Fibroblast of the conjunctiva (primary cell): ENCODE measurements around the gene RPS15A.

Experiments
- DNase-seq: peaks from one replicate; pipeline ENCODE4 v3.0.0-alpha.2; 2010; ENCODE audit warnings: low read depth

RPS15A gene

GRCh38 chr16:18789850-18790706, at the start of gene RPS15A:
RPS15A (minus strand) TSS chr16:18790334; CDS start chr16:18789113, 1,221 bp downstream.
- DNase-seq: peak; percentile 96

- DNase-seq: no peak
Measured at GRCh38 chr16:18839555-18839954, 49.4 kb upstream of the RPS15A start.

GRCh38 chr16:18836702-18837101, 46.6 kb upstream of the RPS15A start:
- no peak for DNase-seq

- DNase-seq: no peak
Measured at GRCh38 chr16:18834864-18835263, 44.7 kb upstream of the RPS15A start.

GRCh38 chr16:18833707-18834505, 43.8 kb upstream of the RPS15A start:
- DNase-seq: no peak

GRCh38 chr16:18832613-18833012, 42.5 kb upstream of the RPS15A start:
- no peak for DNase-seq

GRCh38 chr16:18832006-18832405, 41.9 kb upstream of the RPS15A start:
- no peak for DNase-seq

GRCh38 chr16:18829251-18829650, 39.1 kb upstream of the RPS15A start:
- DNase-seq: no peak

- DNase-seq: no peak
Measured at GRCh38 chr16:18827890-18828289, 37.8 kb upstream of the RPS15A start.

- DNase-seq: no peak
Measured at GRCh38 chr16:18816286-18816685, 26.2 kb upstream of the RPS15A start.

- no peak for DNase-seq
Measured at GRCh38 chr16:18811925-18812324, 21.8 kb upstream of the RPS15A start.

GRCh38 chr16:18809165-18809564, 19.0 kb upstream of the RPS15A start:
- no peak for DNase-seq

GRCh38 chr16:18805257-18805773, 15.2 kb upstream of the RPS15A start:
- no peak for DNase-seq

GRCh38 chr16:18804540-18804939, 14.4 kb upstream of the RPS15A start:
- DNase-seq: no peak

- DNase-seq: peak; percentile 13
Measured at GRCh38 chr16:18803569-18804462, 13.7 kb upstream of the RPS15A start.

- DNase-seq: no peak
Measured at GRCh38 chr16:18802767-18803343, 12.7 kb upstream of the RPS15A start.

- peak; percentile 100 for DNase-seq
Measured at GRCh38 chr16:18801145-18801972, 11.2 kb upstream of the RPS15A start, which contains the start of gene ARL6IP1. ARL6IP1 (minus strand) TSS chr16:18801549; CDS start chr16:18801466, 83 bp downstream.

- no peak for DNase-seq
Measured at GRCh38 chr16:18800775-18801144, 10.6 kb upstream of the RPS15A start.

GRCh38 chr16:18800293-18800692, 10.2 kb upstream of the RPS15A start:
- no peak for DNase-seq

GRCh38 chr16:18799500-18799899, 9.4 kb upstream of the RPS15A start:
- DNase-seq: no peak
